Measurements from ENCODE around the gene OSBPL1A. TPM values are rescaled to one million over a fixed set of nuclear protein-coding genes. Genes with fewer than 3 reads are reported as not detected.

The OSBPL1A gene
- total RNA-seq, 1 donor from 2014 or later = 18.3 TPM

DNA sequence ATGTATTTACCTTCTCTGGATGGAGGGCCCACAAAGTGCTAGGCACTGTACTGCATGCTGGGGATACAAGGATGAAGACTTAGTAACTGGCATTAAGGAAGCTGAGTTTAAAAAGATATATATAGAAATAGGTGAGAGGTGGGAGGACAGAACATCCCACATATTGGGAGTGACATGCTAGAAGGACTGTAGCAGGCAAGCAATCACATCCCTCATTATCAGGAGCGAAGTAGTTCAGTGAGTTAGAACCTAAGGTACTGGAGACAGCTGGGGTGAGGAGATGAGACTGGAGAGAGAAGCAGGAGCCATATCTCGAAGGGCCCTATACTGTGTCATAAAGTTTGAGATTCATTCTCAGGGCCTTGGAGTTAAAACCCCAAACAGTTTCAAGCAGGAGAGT lies 10.9 kb upstream of the OSBPL1A start:
- Histone ChIP-seq H3K27me3 (ENCODE audit: control insufficient read depth, insufficient read depth, low read length) (no peaks in the 10 kb centered on the region), H3K4me3 (ENCODE audit: low read depth, low read length) (no peak overlapping the region), H3K36me3 (ENCODE audit: control insufficient read depth, insufficient read depth, low read length) (no peaks in the 10 kb centered on the region)
- TF ChIP-seq CTCF (IDR thresholded peaks at IDR 0.05; ENCODE audit: insufficient read depth, low read length, poor library complexity, severe bottlenecking) = no peak
- no peak for DNase-seq (ENCODE audit: low read depth)

GRCh38 chr18:24404591-24404990 lies 7.0 kb upstream of the OSBPL1A start:
- H3K4me3 ChIP-seq (ENCODE audit: low read depth, low read length) = no peak overlapping the region
- no peaks in the 10 kb centered on the region for H3K27me3 ChIP-seq (ENCODE audit: control insufficient read depth, insufficient read depth, low read length)
- no peak for TF ChIP-seq CTCF (IDR thresholded peaks at IDR 0.05; ENCODE audit: insufficient read depth, low read length, poor library complexity, severe bottlenecking)

DNA sequence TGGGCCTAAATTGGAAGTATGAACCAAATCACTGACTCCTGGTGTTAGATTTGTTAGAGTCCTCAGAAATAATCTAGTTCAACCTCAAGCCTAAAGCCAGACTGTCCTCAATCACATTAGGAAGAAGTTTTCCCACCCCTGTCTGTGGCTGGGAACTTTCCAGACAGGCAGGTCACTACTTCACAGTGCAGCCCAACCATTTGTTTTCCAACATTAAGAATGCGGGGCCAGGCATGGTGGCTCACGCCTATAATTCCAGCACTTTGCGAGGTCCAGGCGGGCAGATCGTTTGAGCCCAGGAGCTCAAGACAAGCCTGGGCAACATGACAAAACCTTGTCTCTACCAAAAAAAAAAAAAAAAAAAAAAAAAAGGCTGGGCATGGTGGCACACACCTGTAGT lies 5.5 kb upstream of the OSBPL1A start:
- Histone ChIP-seq H3K4me3 (ENCODE audit: low read depth, low read length) (no peak overlapping the region), H3K36me3 (ENCODE audit: control insufficient read depth, insufficient read depth, low read length) (no peaks in the 10 kb centered on the region), H3K27me3 (ENCODE audit: control insufficient read depth, insufficient read depth, low read length) (no peaks in the 10 kb centered on the region)
- TF ChIP-seq CTCF (IDR thresholded peaks at IDR 0.05; ENCODE audit: insufficient read depth, low read length, poor library complexity, severe bottlenecking) = no peak
- DNase-seq (ENCODE audit: low read depth) = no peak

More at GRCh38 chr18:24404591-24404990, 7.0 kb upstream of the OSBPL1A start:
- no peak for DNase-seq (ENCODE audit: low read depth)
- H3K36me3 ChIP-seq (ENCODE audit: control insufficient read depth, insufficient read depth, low read length) = no peaks in the 10 kb centered on the region

DNA sequence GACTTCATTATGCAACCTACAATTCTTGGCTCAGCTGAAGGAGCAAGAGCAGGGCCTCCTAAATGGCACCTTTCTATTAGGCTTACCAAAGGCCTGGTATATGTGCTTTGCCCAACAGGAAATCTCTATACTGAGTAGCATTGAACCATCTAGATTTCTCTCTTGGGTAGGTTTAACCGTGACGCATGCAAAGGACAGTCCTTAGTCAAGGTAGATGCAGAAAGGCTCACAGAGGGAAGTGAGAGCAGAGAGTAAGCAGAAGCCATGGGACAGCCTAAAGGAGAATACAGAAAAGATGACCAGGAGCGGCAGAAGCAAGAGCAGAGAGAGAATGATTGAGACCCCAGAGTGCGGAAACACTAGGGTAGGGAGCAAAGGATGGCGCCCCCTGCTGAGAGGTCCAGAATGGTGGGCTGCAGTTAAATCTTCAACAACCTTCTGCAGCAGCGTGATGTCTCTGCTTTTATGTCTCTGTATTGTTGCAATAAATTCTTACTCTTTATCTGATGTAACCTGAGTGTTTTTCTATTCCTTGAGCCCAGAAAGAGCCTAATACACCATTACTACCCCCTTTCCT lies 4.7 kb upstream of the OSBPL1A start:
- no peak overlapping the region for H3K4me3 ChIP-seq (ENCODE audit: low read depth, low read length)
- TF ChIP-seq CTCF (IDR thresholded peaks at IDR 0.05; ENCODE audit: insufficient read depth, low read length, poor library complexity, severe bottlenecking) = no peak
- DNase-seq (ENCODE audit: low read depth) = no peak
- no peaks in the 10 kb centered on the region for H3K36me3 ChIP-seq (ENCODE audit: control insufficient read depth, insufficient read depth, low read length)
- H3K27me3 ChIP-seq (ENCODE audit: control insufficient read depth, insufficient read depth, low read length) = no peaks in the 10 kb centered on the region

GRCh38 chr18:24400587-24400986 lies 3.0 kb upstream of the OSBPL1A start:
- no peak for TF ChIP-seq CTCF (IDR thresholded peaks at IDR 0.05; ENCODE audit: insufficient read depth, low read length, poor library complexity, severe bottlenecking)
- DNase-seq (ENCODE audit: low read depth) = peak; percentile 48
- Histone ChIP-seq H3K27me3 (ENCODE audit: control insufficient read depth, insufficient read depth, low read length) (no peaks in the 10 kb centered on the region), H3K4me3 (ENCODE audit: low read depth, low read length) (no peak overlapping the region), H3K36me3 (ENCODE audit: control insufficient read depth, insufficient read depth, low read length) (no peaks in the 10 kb centered on the region)

GRCh38 chr18:24398540-24398939 lies 916 bp upstream of the OSBPL1A start:
- no peak for DNase-seq (ENCODE audit: low read depth)
- H3K36me3 ChIP-seq (ENCODE audit: control insufficient read depth, insufficient read depth, low read length) = no peaks in the 10 kb centered on the region
- no peaks in the 10 kb centered on the region for H3K27me3 ChIP-seq (ENCODE audit: control insufficient read depth, insufficient read depth, low read length)
- no peak for TF ChIP-seq CTCF (IDR thresholded peaks at IDR 0.05; ENCODE audit: insufficient read depth, low read length, poor library complexity, severe bottlenecking)
- H3K4me3 ChIP-seq (ENCODE audit: low read depth, low read length) = no peak overlapping the region

Data from kidney epithelial cell (primary cell).